Ovary (tissue), 3 donors: ENCODE measurements around the gene KHDC4.

Experiments used
- EP300 ChIP-seq: sonication (generic); formaldehyde crosslinking; IDR thresholded peaks from one replicate; pipeline ENCODE4 v1.6.1; 2017; ENCODE audit warnings: antibody characterized with exemption
- TF ChIP-seq, protein P1 (sequence below), 3 donors: fragments of 450-650 bp in 2 of 3; fragments of 200-600 bp in 1 of 3; IDR thresholded peaks; one replicate each; pipeline versions ENCODE4 v1.5.1 to v1.8.0; 2016 to 2022; ENCODE audit warnings: antibody characterized with exemption in 3 of 3, mild to moderate bottlenecking in 1 of 3
- donor health status: DM: no; HTN: no; CAD: no.

DNA sequence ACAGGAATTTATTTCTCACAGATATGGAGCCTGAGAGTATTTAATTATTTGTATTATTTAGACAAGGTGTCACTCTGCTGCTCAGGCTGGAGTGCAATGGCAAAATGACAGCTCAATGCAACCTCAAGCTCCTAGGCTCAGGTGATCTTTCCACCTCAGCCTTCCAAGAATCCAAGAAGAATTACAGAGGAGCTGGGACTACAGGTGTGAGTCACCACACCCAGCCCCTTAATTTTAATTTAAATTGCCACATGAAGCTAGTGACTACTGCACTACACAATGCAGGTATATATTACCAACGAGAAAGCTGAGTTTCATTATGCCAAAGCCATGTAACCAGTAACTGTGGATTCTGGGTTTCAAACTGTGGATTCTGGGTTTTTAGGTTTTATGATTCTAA is 2.1 kb downstream of the KHDC4 start:
- TF ChIP-seq, protein P1, sequence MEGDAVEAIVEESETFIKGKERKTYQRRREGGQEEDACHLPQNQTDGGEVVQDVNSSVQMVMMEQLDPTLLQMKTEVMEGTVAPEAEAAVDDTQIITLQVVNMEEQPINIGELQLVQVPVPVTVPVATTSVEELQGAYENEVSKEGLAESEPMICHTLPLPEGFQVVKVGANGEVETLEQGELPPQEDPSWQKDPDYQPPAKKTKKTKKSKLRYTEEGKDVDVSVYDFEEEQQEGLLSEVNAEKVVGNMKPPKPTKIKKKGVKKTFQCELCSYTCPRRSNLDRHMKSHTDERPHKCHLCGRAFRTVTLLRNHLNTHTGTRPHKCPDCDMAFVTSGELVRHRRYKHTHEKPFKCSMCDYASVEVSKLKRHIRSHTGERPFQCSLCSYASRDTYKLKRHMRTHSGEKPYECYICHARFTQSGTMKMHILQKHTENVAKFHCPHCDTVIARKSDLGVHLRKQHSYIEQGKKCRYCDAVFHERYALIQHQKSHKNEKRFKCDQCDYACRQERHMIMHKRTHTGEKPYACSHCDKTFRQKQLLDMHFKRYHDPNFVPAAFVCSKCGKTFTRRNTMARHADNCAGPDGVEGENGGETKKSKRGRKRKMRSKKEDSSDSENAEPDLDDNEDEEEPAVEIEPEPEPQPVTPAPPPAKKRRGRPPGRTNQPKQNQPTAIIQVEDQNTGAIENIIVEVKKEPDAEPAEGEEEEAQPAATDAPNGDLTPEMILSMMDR (IDR thresholded peaks at IDR 0.05), result no peak
- TF ChIP-seq EP300, result no peak
